Cerebellar cortex (tissue), 1 donor: ENCODE data around the gene DEPP1.
"Not testable (repeated sequence)": the region's sequence is repeated elsewhere in the genome, so short reads cannot be mapped to it uniquely, and the experiment has no call there.

Experiments used
- DNase-seq: peaks from one replicate; pipeline ENCODE4 v3.0.0-alpha.2; 2015; ENCODE audit warnings: low spot score

The DEPP1 gene, protein sequence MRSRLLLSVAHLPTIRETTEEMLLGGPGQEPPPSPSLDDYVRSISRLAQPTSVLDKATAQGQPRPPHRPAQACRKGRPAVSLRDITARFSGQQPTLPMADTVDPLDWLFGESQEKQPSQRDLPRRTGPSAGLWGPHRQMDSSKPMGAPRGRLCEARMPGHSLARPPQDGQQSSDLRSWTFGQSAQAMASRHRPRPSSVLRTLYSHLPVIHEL

DNA sequence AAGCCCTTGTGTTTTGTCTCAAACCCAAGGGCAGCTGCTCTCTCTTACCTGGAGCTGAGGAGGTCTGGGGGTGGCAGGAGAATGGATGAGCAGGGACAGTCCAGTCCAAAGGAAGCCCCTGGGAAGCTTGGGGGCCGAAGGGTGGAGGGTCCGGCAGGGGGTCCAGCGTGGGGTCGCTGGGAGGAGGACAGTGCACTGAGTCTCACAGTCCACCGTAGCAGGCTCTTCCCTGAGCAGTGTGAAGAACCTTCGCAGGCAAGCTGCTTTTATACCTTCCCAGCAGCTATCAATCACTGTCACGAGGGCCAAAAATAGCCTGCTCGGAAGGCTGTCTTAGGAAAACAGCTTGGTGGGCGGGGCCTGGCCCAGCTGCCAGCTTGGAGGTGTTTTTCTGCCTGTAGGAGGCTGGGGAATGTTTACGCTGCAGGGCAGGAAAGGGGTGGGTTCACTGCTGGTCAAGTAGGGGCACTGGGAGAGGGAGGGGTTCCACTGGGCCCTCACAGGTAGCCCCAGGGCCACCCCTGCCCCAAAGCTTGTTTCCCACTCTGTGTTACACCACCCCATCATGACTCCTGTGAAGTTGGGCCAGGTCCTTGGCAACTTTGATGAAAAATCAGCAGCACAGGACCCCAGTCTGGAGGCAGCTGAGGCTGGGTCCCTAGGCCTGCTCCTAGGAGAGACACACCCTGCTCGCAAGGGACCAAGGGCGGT lies at the start of gene DEPP1:
Gene DEPP1 (minus strand): TSS at position 240 of the 711 bp plus-strand sequence. CDS start 779 bp downstream, outside the sequence.
- DNase-seq: peak; percentile 98

DNA sequence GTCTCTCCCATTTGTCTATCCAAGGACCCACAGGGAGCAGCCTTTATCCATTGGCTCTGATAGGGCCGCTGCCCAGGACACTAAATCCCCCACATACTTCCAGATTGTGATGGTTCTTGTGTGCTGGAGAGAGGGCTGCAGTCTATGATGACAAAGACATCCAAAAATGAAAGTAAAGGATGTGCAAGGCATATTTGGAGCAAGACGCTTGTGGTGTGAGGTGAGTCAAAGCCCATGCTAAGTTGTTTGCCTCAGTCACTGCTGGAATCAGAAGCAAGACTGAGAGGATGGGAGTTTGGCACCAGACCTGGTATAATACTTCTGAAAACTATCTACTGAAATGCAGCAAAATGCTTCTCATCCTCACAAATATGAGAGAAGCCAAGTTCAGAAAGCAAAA lies 44.8 kb upstream of the DEPP1 start:
- no peak for DNase-seq

DNA sequence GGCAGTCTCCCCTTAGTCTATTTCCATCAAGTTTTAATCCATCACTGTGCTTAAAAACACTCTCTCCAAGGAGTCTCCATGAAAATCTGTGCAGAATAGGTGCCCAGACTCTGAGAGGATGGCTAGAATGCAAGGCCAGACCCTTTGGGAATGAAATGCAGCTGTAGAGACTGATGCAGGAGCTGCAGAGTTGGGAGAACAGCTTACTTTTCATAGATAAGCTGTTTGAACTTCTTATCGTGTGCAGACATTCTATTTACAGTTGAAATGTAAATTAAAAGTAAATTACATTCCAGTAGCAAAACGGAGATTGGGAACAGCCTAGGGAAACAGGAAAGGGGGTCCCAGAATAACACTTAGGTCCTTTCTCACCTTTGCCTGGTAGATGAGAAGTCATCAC lies 37.0 kb upstream of the DEPP1 start:
- no peak for DNase-seq

DNA sequence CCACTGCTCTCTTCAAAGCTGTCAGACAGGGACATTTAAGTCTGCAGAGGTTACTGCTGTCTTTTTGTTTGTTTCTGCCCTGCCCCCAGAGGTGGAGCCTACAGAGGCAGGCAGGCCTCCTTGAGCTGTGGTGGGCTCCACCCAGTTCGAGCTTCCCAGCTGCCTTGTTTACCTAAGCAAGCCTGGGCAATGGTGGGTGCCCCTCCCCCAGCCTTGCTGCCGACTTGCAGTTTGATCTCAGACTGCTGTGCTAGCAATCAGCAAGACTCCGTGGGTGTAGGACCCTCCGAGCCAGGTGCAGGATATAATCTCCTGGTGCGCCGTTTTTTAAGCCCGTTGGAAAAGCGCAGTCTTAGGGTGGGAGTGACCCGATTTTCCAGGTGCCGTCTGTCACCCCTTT lies 35.9 kb upstream of the DEPP1 start:
- not testable (repeated sequence) for DNase-seq

DNA sequence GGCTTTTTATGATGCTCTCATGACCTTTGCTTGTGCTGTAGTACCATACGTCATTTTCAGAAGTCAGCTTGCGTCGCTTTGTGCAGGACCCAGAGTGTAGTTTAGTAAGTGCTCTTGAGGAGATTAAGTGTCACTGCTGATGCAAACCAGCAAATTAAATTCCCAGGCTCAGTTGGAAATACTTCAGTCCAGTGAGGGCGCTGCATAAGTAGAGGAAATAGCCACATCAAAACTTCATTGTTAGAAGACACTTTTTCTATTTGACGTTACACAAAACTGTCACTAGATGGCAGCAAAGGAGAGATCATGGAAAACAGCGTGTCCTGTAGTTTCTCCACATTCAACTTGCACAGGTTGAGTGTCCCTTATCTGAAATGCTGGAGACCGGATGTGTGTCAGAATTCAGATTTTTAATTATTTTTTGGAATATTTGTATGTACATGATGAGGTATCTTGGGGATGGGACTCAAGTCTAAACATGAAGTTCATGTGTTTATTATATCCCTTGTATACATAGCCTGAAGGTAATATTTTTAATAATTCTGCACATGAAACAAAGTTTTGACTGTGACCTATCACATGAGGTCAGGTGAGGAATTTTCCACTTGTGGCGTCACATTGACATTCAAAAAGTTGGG lies 30.0 kb upstream of the DEPP1 start:
- peak; percentile 81 for DNase-seq

DNA sequence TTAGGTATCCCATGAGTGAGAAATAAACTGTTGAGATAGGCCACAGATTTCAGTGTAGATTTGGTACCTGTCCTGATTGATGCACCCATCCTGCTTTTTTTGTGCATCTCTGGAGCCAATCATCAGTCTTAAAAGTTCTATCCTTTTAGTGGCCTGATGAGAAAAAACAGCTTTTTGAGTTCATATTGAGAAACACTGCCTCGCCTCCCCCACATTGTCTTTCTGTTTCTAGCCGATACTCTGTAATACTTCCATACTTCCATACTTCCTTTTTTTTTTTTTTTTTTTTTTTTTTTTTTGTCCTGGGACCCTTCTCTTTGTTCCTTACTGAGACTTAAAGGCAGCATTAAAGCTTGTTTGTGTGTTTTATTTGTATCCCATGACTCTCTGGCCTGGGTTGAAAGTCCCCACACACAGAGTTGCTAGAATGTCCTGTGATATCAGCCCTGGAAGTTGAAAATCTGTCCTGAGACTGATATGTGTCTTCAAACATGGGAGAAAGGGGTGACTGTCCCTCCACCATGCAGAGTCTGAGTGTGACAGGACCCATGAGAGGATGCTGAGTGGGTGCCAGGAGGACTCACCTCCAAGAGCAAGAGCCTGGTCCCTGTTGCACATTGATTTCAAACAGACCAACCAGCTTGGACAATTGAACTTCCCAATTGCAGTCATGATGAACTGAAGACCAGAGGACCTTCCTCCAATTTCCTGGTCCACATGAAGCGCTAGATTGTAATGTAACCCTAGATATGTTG lies 27.8 kb upstream of the DEPP1 start:
- DNase-seq: no peak

DNA sequence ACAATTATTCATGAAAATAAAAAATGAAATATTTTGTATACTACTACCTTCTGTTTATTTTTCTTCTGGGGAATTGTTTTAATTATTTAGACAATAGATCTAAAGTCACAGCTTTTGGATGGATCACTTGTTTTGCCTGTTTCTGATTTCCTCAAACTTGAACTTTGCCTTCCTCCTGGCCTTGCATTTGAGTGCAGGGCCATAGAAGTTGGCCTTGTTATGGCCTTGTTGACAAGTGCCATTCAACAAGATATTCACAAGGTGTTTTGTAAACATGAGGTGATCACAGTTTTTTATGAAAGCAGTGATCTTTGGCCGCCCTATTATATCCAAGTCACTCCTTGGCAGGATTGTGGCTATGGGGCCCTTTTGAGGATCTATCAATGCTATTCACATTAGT lies 26.7 kb upstream of the DEPP1 start:
- no peak for DNase-seq

DNA sequence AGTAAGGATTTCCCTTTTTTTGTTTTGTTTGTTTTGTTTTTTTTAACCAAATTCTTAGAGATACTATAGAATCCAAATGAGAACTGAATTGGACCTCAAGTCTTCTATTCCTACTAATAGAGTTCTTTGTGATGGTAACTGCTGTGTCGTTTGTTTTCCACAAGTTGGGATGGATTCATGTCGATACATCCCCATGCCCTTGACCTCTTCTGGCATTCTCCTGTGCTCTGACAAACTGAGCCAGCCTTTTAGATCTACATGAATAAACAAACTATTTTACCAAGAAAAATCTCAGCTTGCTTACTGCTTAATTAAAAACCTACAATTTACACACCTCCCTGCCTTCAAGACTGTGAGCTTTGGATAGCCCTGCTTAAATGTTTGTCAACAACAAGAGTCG lies 26.1 kb upstream of the DEPP1 start:
- DNase-seq: no peak

DNA sequence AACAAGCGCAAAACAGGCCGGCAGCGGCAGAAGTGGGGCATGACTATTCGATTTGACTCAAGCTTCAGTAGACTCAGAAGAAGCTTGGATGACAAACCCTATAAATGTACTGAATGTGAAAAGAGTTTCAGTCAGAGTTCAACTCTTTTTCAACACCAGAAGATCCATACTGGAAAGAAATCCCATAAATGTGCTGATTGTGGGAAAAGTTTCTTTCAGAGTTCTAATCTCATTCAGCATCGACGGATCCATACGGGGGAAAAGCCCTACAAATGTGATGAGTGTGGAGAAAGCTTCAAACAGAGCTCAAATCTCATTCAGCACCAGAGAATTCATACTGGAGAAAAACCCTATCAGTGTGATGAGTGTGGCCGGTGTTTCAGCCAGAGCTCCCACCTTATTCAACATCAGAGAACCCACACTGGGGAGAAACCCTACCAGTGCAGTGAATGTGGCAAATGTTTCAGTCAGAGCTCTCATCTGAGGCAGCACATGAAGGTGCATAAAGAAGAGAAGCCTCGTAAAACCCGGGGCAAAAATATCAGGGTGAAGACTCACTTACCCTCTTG lies 24.9 kb upstream of the DEPP1 start:
- DNase-seq: no peak

DNA sequence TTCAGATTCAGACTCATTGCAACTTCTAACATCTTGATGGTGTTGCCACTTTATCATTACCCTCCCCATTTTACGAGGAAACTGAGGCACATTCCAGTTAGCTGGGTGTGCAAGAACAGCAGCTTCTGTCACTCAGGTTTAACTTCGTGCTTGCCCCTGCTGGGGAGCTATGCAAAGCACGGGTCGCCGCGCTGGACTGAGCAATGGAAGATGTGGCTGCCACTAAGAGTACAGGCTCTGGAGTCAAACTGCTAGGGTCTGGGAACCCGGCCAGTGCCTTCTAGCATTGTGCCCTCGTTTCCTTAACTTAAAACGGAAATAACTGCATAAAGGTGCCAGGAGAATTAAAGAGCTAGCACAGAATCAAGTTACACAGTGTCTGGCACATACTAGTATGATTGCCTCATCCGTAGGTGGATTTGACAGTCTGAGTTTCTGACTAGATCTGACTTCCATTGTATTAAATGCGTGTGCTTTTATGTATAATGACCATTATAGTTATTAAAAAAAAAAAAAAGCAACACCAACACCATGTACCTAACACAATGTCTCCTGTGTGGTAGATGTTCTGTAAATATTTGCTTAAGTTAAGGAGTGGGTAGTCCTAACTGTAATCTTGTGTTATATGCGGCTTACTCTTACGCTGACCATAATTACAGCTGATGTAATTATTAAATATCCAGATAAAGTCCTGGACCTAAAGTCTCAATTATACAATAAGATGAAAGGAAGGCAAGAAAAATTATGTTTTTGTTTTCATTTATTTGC lies 23.0 kb upstream of the DEPP1 start:
- DNase-seq: peak; percentile 78

DNA sequence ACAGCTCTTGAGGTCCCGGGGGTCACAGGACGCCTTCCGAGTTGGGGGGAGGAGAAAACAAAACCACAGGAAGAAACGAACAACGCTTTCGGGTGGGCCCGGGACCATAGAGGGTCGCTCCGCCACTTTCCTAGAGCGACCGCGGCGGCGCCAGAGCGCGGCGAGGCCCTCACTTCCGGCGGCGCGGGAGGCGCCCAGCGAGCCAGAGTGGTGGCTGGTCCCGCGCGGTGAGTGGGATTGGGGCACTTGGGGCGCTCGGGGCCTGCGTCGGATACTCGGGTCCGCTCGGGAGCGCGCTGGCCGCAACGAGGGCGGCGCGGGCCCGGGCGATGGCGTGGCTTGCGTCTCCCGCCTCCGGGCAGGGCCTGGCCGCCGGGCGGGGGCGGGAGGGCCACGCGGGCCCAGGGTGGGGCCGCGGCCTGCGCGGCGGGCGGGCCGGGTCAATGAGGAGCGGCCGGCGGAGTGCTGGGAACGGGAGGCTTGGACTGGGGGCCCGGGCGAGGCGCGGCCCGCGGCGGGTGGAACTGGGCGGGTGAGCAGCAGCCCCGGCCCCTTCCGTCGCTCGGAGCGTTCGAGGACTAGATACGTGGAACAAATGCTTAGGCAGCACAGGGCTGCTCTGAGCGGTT lies 22.3 kb upstream of the DEPP1 start, which contains the start of gene ZNF22:
Gene ZNF22 (plus strand): TSS at position 172 of the 629 bp plus-strand sequence. CDS start 2,446 bp downstream, outside the sequence.
- peak; percentile 51 for DNase-seq

DNA sequence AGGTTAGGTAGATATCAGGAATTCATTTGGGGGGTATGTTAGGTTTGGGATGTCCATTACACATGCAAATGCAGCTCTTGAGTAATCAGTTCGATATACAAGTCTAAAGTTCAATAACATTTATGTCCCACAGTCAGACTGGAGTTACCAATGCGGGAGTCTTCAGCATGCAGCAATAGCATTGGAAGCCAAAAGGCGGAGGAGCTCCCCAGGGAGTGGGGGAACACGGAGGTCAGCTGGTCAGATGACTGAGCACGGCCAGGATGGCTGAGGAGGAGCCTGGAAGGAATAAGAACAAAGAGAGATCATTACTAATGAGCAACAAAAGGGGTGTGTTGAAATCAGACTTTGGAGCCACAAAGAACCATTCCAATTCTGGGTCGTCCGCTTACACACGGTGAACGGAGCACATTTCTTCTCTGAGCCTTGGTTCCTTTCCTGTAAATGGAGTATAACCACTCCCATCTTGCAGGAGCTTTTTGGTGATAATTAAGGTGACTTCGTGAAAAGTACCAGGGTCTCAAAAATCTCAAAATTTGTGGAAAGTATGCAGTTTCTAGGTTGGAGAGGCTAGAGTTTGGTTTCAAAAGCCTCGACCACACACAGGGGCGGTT lies 21.6 kb upstream of the DEPP1 start:
- DNase-seq: peak; percentile 16

DNA sequence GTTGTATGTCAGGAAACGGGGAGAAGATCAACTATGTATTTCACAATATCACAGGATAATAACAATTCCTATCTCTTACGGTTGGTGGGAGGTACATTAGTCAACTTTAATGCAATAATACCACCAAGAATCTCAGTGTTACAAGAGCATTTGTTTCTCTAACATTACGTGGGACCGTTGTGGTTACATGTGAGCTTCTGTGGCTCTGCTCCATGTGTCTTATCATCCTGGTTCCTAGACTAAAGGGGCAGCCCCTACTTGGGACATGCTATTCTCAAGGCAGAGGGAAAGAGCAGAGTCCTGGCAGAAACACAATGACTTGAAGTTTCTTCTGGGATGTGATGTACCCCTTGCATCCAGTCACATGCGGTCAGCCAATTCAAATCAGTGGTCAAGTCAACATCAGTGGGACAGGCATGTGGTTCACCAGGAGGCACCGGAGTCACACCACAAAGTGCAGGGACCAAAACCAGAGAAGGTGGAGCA lies 19.6 kb upstream of the DEPP1 start:
- no peak for DNase-seq

DNA sequence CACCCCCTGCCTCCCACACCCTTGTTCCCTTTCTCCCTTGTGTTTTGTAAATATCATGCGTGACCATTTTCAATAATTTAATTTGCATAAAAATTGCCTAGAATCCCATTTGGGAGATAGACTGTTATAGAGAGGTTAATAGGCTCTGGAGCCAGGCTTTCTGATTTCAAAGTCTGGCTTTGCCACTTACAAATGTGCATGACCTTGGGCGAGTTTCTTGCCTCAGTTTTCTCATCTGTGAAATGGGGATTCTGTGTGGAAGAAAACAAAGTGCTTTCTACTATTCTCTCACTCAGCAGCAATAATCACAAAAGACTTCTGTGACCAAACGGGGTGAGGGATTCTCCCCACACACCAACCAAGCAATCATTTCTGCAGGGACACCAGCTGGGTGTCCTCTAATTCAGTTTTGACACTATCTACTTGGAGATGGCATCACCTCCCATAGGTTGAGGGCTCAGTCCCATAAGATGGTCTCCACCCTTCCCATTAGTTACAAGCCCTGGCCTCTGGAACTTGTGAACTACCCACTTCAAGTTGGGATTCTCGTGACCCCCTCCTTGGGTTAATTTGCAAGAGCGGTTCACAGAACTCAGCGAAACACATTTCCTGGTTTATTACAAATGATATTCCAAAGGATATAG lies 18.6 kb upstream of the DEPP1 start:
- DNase-seq: no peak

DNA sequence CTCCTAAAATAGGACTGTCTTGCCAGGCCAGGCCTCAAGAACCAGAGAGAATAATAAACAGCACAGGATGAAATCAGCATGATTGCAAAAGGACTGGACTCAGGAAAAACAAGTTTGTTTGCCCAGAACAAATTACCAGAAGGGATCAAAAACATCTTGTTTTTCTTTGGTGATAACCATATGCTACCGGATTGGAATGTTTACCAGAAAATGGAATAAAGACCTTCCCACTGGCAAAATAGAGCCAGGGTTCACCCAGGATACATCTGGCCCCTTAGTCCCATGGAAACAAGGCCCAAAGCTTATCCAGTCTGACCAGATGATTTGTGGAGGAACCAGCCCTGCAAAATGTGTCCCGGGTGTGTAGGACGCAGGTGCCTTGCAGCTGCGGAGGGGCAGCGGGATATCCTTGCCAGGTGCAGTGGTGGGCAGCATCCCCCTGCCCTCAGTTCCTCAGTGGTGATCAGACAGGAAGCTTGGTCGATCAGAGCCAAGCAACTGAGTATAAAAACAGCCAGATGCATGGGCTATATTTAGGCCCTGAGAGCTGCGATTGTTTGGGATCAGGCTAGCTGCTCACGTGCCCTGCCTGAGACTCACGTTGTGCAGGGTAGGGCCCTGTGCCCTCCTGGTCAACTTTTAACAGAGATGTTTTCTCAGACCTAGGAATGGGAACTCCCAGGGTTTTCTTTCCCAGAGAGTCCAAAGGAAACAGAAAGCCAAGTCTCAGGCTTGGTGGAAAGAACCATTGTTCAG lies 17.5 kb upstream of the DEPP1 start:
- DNase-seq: no peak

DNA sequence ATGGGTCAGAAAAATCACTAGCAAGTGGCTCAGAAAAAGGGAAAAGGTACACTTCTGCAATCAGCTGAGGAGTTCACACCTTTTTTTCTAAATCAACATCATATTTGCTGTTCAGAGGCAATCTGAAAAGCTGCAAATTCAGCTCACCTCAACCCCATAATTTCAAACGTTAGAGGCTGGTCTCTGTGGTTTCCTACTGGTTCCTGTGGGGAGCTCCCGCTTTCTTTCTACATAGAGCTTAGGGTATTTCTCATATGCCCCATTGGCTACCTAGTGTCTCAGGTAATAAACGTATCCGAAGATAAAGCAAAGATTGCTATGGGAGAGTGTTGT lies 16.9 kb upstream of the DEPP1 start:
- no peak for DNase-seq

DNA sequence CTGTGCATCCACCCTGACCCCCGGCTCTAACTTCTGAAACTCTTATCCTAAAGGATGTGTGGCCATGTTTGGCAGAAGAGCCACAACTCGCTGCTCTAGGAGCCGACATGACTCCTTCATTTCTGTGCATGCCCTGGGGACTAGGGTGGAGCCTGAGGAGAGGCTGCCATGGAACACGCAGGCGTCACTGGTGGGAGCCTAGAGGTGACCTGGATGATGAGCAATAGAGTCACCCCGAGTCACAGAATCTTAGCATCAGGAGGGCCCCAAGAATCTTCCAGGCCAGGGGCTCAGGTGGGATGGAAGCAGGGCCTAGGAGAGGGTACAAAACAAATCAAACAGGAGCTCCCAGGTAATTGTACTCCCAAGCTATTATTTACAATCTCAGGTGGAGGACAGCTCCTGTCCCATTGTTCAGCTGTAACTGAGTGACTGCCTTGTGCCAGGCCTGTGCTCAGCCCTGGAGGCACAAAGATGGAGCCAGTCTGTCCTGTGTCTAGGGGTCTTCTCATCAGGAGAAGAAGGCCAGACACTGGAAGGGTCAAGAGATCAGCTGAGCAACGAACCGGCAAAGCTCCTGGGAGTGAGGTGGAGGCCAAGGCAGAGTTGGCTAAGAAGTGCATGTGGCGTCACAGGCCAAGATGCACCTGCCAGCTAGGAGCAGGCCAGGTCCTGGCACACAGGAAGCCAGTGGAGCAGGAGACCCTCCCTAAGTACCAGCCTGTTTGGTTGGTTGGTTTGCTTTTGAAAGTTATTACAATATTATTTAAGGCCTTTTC lies 16.3 kb upstream of the DEPP1 start:
- no peak for DNase-seq
